Measurements from ENCODE around the gene GLDN.

The GLDN gene

GRCh38 chr15:51341366-51342226 is at the start of gene GLDN:
TSS of gene GLDN (plus strand) at chr15:51341655. CDS start at chr15:51341685, 30 bp downstream.
- no peak for DNase-seq (ENCODE audit: low read depth, low spot score)

GRCh38 chr15:51298620-51299019 is 42.8 kb upstream of the GLDN start:
- DNase-seq (ENCODE audit: low read depth, low spot score), result no peak

DNA sequence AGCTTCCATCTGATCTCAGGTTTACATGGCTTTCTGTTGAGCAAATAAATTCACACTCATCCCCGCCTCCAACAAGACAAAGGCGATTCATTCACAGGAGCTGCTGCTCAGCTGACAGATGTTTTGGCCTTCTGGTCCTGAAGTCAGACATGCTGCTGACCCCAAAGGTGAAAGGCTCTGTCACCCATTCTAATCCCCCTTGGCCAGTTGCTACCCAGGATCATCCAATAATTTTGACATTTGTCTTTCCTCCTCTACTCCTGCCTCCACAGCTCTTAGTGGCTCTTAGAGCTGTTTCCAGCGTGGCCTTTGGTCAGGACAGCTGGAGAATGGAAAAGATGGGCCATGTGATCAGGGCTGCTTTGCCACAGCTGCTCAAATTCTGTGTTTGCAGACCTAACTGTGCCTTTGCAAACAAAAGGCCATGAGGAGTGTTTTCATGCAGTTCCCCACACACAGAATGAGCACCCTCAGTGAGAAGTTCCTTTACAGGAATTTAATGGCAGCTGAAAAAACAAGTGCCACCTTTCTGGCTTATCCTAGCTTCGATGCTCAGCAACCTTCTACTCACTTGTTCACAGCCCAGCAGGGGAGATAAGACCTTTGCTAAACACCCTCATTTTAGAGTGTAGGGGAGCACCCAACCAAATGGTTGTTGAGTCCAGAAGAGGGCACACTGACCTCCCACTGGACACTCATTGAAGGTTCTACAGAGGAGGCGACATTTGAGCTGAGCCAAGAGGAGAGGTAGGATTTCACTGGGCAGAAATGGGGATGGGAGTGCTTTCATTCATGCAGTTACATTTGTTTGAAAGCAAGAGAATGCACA is 42.1 kb upstream of the GLDN start:
- DNase-seq (ENCODE audit: low read depth, low spot score), result no peak

- no peak for DNase-seq (ENCODE audit: low read depth, low spot score)
These were observed 39.0 kb upstream of the GLDN start for GRCh38 chr15:51302480-51302879.

GRCh38 chr15:51303462-51303980 is 37.9 kb upstream of the GLDN start:
- DNase-seq (ENCODE audit: low read depth, low spot score), result no peak

DNA sequence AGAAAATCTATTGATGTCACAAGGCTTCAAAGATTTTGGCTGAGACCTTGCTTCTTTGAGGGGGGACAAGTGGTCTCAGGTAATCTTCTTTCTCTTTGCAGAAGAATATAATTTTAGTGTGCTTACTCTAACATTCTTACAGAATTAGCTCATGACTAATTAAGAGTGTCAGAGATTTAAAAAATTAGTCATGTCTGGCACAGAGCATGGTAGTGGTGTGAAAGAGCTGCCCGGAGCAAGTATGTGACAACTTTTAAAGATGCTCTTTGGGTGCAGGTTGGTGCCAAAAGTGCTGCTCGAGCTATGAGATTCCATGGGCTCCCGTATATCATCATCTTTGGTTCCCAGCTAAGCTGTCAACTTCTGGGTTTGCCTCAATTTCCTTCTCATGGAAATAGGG is 34.1 kb upstream of the GLDN start:
- no peak for DNase-seq (ENCODE audit: low read depth, low spot score)

GRCh38 chr15:51307811-51308210 is 33.6 kb upstream of the GLDN start:
- no peak for DNase-seq (ENCODE audit: low read depth, low spot score)

DNA sequence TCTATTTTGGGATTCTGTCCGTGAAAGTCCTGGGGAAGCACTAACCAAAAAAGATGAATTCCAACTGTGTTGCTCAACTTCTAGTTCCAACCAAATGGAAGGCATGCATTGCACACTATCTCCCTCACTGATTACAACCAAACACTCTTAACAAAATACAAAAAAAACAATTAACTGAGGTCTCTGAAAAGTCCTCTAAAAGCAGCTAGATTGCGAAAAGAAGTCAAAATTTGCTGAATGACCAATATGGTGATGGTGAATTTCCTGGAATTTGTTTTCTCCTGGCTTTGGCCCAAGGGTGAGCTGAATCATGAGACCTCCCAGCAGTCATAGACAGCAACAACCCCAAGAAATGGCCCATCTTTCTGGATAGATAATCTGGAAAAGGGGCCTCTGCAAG is 31.4 kb upstream of the GLDN start:
- DNase-seq (ENCODE audit: low read depth, low spot score), result no peak

GRCh38 chr15:51311510-51311909 is 29.9 kb upstream of the GLDN start:
- no peak for DNase-seq (ENCODE audit: low read depth, low spot score)

DNA sequence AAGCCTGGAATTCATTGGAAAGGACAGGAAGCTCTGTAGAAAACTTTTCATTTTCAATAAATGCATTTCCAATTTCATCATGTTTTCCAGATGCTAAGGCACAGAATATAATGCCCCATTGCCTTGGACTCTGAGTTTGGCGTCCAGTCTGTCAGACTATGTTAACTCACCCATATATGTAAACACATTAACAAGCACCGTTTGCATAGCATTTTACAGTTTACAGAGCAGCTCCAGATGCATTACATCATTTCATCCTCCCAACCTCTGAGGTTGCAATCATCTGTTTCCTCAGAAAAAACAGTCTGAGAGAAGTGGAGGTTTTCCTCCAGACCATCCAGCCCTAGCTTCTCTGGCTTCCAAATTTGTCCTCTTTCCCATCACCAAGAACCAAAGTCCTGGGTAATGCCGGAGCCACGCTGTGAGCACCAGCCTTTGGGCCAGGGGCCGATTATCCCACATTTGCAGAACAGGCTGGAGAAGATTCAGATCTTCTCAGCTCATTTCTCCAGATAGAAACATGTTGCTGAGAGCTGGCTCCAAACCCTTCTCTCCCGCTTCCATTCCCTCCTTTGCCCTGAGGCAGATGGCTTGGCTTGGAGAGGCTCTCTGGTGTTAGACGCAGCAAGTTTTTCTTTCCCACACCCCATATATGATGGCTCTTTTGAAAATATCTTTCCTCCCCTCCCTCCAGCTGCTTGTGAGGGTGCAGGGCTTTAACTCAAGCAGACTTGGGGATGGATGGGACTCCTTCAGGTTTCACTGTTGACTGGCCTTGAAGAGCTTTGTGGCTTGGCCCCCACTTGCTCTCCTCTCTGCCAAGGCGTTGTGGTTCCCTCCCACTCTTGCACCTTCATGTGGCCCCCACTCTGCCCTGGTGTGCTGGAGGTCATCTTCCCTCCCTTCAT is 29.0 kb upstream of the GLDN start:
- no peak for DNase-seq (ENCODE audit: low read depth, low spot score)

GRCh38 chr15:51313074-51313393 is 28.4 kb upstream of the GLDN start:
- no peak for DNase-seq (ENCODE audit: low read depth, low spot score)

DNA sequence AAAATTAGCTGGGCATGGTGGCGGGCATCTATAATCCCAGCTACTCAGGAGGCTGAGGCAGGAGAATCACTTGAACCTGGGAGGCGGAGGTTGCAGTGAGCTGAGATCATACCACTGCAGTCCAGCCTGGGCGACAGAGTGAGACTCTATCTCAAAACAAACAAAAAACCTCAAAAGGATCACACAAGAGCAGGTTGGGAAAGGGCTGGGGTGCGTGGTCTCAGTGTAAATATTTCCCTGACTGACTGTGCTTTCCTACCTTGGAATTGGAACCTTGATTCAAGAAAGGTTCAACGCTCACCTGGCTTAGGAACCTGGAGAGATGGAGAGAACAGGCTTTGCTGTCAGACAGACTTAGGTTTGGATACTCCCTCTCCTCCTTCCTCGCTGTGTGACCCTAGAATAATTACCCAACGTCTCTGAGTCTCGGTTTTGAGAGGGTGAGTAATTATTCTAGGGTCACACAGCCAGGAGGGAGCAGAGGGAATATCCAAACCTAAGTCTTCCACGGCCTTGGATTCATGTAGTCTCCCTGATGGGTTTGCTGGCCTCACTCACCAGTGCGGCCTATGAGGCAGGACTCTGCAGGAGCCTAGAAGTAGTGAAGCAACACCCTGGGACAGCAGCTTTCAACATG is 27.7 kb upstream of the GLDN start:
- no peak for DNase-seq (ENCODE audit: low read depth, low spot score)

- no peak for DNase-seq (ENCODE audit: low read depth, low spot score)
These were observed 26.8 kb upstream of the GLDN start for GRCh38 chr15:51314391-51315337.

GRCh38 chr15:51315726-51316125 is 25.7 kb upstream of the GLDN start:
- DNase-seq (ENCODE audit: low read depth, low spot score), result no peak

GRCh38 chr15:51316636-51317035 is 24.8 kb upstream of the GLDN start:
- no peak for DNase-seq (ENCODE audit: low read depth, low spot score)

GRCh38 chr15:51318382-51319150 is 22.9 kb upstream of the GLDN start:
- no peak for DNase-seq (ENCODE audit: low read depth, low spot score)

- DNase-seq (ENCODE audit: low read depth, low spot score), result no peak
These were observed 21.9 kb upstream of the GLDN start for GRCh38 chr15:51319539-51319938.

DNA sequence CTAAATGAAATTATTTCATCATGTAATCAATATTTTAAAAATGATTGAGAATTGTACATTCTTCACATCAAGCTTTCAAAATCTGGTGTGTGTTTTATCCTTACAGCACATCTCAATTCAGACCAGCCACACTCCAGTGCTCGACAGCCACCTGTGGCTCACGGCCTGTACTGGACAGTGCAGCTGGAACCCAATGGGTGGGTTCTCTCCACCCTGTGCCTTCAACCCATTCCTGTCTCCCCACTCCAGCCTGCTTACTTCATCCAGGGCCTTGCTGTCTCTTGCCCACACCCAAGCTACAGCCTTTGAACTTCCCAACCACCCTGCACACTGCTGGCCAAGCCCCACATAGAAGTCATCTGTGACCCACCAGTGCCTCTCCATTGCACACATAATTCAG is 20.6 kb upstream of the GLDN start:
- no peak for DNase-seq (ENCODE audit: low read depth, low spot score)

DNA sequence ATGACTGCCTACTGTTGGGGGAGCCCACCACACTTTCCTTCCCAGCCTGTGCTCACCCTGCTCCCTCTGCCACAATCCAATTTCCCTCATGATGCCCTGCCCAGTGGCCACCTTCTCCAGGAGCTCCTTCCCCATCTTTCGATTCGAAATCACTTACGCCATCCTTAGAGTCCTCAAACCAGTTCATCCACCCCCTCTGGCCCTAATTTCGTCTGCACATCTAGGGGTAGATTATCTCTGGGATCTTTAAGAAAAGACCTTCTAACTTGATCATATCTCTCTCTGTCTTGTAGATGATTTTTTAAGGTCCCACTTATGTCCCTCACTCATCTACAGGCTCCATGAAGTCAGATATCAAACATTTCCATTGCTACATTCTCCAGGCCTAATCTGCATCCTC is 20.1 kb upstream of the GLDN start:
- no peak for DNase-seq (ENCODE audit: low read depth, low spot score)
